ENCODE measurements around the gene MRPL24. TPM values are rescaled to one million over a fixed set of nuclear protein-coding genes. Genes with fewer than 3 reads are reported as not detected.

Gene MRPL24
- total and polyA plus RNA-seq, 2 of the 8 experiments (the other 6 are each of a cell fraction or from before 2014, with no cell fraction given): 29.7 to 35.2 TPM

- peak; percentile 66; the same call in 1 of the 2 replicates for TF ChIP-seq POLR2AphosphoS5 (IDR thresholded peaks at IDR 0.05; ENCODE audit: low read depth, low read length)
- no peak for TF ChIP-seq CBX5 (IDR thresholded peaks at IDR 0.05; ENCODE audit: low read depth, low read length)
Observed at GRCh38 chr1:156740741-156741480, at the start of gene MRPL24 (continued).

All from H1 (cell line).